GM23338 (cell line): ENCODE data around the gene NFATC1. TPM values are rescaled to one million over a fixed set of nuclear protein-coding genes. Genes with fewer than 3 reads are reported as not detected.

Experiments used
- CREB1 ChIP-seq: fragments of 250-450 bp; sonication (Bioruptor Pico); IDR thresholded peaks from 2 replicates; pipeline ENCODE4 v1.5.0; 2020; ENCODE audit warnings: low read depth, mild to moderate bottlenecking, moderate library complexity
- EZH2 ChIP-seq: fragments of 200-600 bp; sonication (generic); IDR thresholded peaks from one replicate; pipeline ENCODE4 v1.8.0; 2017; ENCODE audit warnings: antibody characterized with exemption, mild to moderate bottlenecking, low read depth; ENCODE audit not compliant: unreplicated experiment
- EZH2phosphoT487 ChIP-seq: fragments of 200-600 bp; sonication (generic); IDR thresholded peaks from one replicate; pipeline ENCODE4 v1.8.1; 2018; ENCODE audit warnings: antibody characterized with exemption; ENCODE audit not compliant: unreplicated experiment
- POLR2AphosphoS5 ChIP-seq: IDR thresholded peaks from 2 replicates; pipeline ENCODE4 v1.6.1; 2016; ENCODE audit warnings: antibody characterized with exemption, low read depth
- ZNF331 ChIP-seq: fragments of 250-450 bp; sonication (Bioruptor Pico); IDR thresholded peaks from 2 replicates; pipeline ENCODE4 v1.5.0; 2020; ENCODE audit warnings: low read depth, mild to moderate bottlenecking, moderate library complexity
- polyA plus RNA-seq: library from polyadenylated mRNA; unstranded; fragments of >200 nt; fragmentation: Nextera tagmentation; extraction: Ambion mirVana; gene quantifications from 2 replicates; pipeline ENCODE4 v1.2.1, GENCODE V29; 2016
- total RNA-seq: library from RNA; depleted of rRNA; stranded (reverse); fragments of >200 nt; shearing (Covaris generic); gene quantifications from 2 replicates; pipeline ENCODE4 v1.2.3, GENCODE V29; 2014
- TF ChIP-seq, protein P1 (sequence below): fragments of 250-450 bp; sonication (Bioruptor Pico); IDR thresholded peaks from 2 replicates; pipeline ENCODE4 v1.5.0; 2020; ENCODE audit warnings: mild to moderate bottlenecking, moderate library complexity
- TF ChIP-seq, protein P2 (sequence below): IDR thresholded peaks from one replicate; pipeline ENCODE4 v1.6.1; 2018; ENCODE audit warnings: antibody characterized with exemption; ENCODE audit not compliant: unreplicated experiment

Gene NFATC1
- total and polyA plus RNA-seq, 2 experiments from 2014 or later = 3.9 to 6.4 TPM

- TF ChIP-seq, protein P1, sequence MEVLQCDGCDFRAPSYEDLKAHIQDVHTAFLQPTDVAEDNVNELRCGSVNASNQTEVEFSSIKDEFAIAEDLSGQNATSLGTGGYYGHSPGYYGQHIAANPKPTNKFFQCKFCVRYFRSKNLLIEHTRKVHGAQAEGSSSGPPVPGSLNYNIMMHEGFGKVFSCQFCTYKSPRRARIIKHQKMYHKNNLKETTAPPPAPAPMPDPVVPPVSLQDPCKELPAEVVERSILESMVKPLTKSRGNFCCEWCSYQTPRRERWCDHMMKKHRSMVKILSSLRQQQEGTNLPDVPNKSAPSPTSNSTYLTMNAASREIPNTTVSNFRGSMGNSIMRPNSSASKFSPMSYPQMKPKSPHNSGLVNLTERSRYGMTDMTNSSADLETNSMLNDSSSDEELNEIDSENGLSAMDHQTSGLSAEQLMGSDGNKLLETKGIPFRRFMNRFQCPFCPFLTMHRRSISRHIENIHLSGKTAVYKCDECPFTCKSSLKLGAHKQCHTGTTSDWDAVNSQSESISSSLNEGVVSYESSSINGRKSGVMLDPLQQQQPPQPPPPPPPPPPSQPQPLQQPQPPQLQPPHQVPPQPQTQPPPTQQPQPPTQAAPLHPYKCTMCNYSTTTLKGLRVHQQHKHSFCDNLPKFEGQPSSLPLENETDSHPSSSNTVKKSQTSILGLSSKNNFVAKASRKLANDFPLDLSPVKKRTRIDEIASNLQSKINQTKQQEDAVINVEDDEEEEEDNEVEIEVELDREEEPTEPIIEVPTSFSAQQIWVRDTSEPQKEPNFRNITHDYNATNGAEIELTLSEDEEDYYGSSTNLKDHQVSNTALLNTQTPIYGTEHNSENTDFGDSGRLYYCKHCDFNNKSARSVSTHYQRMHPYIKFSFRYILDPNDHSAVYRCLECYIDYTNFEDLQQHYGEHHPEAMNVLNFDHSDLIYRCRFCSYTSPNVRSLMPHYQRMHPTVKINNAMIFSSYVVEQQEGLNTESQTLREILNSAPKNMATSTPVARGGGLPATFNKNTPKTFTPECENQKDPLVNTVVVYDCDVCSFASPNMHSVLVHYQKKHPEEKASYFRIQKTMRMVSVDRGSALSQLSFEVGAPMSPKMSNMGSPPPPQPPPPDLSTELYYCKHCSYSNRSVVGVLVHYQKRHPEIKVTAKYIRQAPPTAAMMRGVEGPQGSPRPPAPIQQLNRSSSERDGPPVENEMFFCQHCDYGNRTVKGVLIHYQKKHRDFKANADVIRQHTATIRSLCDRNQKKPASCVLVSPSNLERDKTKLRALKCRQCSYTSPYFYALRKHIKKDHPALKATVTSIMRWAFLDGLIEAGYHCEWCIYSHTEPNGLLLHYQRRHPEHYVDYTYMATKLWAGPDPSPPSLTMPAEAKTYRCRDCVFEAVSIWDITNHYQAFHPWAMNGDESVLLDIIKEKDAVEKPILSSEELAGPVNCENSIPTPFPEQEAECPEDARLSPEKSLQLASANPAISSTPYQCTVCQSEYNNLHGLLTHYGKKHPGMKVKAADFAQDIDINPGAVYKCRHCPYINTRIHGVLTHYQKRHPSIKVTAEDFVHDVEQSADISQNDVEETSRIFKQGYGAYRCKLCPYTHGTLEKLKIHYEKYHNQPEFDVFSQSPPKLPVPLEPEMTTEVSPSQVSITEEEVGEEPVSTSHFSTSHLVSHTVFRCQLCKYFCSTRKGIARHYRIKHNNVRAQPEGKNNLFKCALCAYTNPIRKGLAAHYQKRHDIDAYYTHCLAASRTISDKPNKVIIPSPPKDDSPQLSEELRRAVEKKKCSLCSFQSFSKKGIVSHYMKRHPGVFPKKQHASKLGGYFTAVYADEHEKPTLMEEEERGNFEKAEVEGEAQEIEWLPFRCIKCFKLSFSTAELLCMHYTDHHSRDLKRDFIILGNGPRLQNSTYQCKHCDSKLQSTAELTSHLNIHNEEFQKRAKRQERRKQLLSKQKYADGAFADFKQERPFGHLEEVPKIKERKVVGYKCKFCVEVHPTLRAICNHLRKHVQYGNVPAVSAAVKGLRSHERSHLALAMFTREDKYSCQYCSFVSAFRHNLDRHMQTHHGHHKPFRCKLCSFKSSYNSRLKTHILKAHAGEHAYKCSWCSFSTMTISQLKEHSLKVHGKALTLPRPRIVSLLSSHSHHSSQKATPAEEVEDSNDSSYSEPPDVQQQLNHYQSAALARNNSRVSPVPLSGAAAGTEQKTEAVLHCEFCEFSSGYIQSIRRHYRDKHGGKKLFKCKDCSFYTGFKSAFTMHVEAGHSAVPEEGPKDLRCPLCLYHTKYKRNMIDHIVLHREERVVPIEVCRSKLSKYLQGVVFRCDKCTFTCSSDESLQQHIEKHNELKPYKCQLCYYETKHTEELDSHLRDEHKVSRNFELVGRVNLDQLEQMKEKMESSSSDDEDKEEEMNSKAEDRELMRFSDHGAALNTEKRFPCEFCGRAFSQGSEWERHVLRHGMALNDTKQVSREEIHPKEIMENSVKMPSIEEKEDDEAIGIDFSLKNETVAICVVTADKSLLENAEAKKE (CRISPR knock-in tag) = no peak
- TF ChIP-seq, protein P2, sequence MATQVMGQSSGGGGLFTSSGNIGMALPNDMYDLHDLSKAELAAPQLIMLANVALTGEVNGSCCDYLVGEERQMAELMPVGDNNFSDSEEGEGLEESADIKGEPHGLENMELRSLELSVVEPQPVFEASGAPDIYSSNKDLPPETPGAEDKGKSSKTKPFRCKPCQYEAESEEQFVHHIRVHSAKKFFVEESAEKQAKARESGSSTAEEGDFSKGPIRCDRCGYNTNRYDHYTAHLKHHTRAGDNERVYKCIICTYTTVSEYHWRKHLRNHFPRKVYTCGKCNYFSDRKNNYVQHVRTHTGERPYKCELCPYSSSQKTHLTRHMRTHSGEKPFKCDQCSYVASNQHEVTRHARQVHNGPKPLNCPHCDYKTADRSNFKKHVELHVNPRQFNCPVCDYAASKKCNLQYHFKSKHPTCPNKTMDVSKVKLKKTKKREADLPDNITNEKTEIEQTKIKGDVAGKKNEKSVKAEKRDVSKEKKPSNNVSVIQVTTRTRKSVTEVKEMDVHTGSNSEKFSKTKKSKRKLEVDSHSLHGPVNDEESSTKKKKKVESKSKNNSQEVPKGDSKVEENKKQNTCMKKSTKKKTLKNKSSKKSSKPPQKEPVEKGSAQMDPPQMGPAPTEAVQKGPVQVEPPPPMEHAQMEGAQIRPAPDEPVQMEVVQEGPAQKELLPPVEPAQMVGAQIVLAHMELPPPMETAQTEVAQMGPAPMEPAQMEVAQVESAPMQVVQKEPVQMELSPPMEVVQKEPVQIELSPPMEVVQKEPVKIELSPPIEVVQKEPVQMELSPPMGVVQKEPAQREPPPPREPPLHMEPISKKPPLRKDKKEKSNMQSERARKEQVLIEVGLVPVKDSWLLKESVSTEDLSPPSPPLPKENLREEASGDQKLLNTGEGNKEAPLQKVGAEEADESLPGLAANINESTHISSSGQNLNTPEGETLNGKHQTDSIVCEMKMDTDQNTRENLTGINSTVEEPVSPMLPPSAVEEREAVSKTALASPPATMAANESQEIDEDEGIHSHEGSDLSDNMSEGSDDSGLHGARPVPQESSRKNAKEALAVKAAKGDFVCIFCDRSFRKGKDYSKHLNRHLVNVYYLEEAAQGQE = no peak
- no peak for TF ChIP-seq CREB1 (CRISPR knock-in tag)
- TF ChIP-seq EZH2 = no peak
- no peak for TF ChIP-seq POLR2AphosphoS5
- TF ChIP-seq ZNF331 (CRISPR knock-in tag) = no peak
- no peak for TF ChIP-seq EZH2phosphoT487
Measured at GRCh38 chr18:79416677-79417052, 20.9 kb downstream of the NFATC1 start (continued).
